Measurements from ENCODE around the gene ATF6B. TPM values are rescaled to one million over a fixed set of nuclear protein-coding genes. Genes with fewer than 3 reads are reported as not detected.

The ATF6B gene
- total and polyA plus RNA-seq, 2 of the 13 experiments (the other 11 are each of a cell fraction or from before 2014, with no cell fraction given): 18.1 to 44.0 TPM

DNA sequence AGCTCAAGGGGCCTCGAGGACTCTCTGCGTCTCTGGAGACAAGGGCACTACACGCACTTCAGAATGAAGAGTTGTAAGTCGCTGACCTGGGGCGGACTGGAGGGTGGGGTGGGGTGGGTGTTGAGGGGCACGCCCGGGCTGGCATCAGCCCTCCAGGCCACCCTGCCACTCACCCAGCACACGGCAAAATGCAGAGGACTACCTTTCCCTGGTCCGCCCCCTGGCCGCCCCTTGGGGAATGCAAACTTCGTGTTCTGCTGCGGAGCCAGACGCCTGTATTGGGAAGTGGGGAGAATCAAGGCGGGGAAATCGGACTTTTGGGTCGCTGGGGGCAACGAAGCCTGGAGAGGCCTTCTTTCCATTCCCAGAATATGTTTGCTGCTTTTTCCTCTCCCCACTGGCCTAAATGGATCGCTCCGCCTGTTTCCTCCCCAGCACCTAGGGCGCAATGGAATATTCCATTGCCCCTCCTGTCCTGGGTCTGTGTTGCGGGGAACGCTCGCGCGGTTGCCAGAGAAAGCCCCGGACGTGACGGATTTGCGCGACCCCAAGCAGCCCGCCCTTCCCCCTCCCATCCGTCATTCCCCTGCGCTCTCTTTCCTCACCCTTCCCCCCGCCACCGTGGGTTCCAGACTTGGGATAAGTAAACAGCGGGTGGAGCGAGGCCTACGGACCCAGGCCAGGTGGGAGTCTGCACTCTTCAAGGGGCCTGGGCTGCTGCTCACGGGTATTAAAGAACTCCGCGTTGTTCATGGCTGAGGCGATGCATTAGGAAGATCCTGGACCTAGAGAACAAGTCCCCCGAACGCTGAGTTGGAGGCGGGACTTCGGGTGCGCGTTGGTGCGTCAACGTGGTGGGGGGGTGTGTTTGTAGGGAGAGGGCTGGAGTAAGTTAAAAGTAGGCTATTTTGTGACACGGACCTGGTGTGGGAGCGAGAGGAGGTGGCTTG is 25.8 kb upstream of the ATF6B start, which contains the start of gene PPT2 (continued):
- TF ChIP-seq, protein P1, sequence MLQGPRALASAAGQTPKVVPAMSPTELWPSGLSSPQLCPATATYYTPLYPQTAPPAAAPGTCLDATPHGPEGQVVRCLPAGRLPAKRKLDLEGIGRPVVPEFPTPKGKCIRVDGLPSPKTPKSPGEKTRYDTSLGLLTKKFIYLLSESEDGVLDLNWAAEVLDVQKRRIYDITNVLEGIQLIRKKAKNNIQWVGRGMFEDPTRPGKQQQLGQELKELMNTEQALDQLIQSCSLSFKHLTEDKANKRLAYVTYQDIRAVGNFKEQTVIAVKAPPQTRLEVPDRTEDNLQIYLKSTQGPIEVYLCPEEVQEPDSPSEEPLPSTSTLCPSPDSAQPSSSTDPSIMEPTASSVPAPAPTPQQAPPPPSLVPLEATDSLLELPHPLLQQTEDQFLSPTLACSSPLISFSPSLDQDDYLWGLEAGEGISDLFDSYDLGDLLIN (CRISPR knock-in tag; IDR thresholded peaks at IDR 0.05; ENCODE audit: borderline replicate concordance): peak; percentile 70; the same call in 1 of the 2 replicates
- 0 out of 2 replicates have a peak, but pooled peaks have one; percentile 25 for TF ChIP-seq ZNF343 (CRISPR knock-in tag; IDR thresholded peaks at IDR 0.05)
- TF ChIP-seq MAFK (conservative IDR thresholded peaks at IDR 0.05 in 1 of 2, IDR thresholded peaks at IDR 0.05 in 1 of 2; ENCODE audit: low read length in 2 of 2): no peak
- no peak; the same call in 1 of the 2 replicates for TF ChIP-seq ETV6 (CRISPR knock-in tag; conservative IDR thresholded peaks at IDR 0.05)
- TF ChIP-seq PHF21A (CRISPR knock-in tag; IDR thresholded peaks at IDR 0.05): no peak; the same call in 1 of the 2 replicates
- TF ChIP-seq ZNF672 (CRISPR knock-in tag; IDR thresholded peaks at IDR 0.05): no peak
- TF ChIP-seq, protein P2, sequence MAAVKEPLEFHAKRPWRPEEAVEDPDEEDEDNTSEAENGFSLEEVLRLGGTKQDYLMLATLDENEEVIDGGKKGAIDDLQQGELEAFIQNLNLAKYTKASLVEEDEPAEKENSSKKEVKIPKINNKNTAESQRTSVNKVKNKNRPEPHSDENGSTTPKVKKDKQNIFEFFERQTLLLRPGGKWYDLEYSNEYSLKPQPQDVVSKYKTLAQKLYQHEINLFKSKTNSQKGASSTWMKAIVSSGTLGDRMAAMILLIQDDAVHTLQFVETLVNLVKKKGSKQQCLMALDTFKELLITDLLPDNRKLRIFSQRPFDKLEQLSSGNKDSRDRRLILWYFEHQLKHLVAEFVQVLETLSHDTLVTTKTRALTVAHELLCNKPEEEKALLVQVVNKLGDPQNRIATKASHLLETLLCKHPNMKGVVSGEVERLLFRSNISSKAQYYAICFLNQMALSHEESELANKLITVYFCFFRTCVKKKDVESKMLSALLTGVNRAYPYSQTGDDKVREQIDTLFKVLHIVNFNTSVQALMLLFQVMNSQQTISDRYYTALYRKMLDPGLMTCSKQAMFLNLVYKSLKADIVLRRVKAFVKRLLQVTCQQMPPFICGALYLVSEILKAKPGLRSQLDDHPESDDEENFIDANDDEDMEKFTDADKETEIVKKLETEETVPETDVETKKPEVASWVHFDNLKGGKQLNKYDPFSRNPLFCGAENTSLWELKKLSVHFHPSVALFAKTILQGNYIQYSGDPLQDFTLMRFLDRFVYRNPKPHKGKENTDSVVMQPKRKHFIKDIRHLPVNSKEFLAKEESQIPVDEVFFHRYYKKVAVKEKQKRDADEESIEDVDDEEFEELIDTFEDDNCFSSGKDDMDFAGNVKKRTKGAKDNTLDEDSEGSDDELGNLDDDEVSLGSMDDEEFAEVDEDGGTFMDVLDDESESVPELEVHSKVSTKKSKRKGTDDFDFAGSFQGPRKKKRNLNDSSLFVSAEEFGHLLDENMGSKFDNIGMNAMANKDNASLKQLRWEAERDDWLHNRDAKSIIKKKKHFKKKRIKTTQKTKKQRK (IDR thresholded peaks at IDR 0.05; ENCODE audit: low read length): no peak
- TF ChIP-seq ZBTB8A (CRISPR knock-in tag; IDR thresholded peaks at IDR 0.05; ENCODE audit: borderline replicate concordance, low read depth): peak; percentile 93; the same call in 1 of the 2 replicates
- peak; percentile 58 for TF ChIP-seq KDM3A (CRISPR knock-in tag; IDR thresholded peaks at IDR 0.05; ENCODE audit: low read depth)
- TF ChIP-seq HNF4A (CRISPR knock-in tag; IDR thresholded peaks at IDR 0.05): 0 out of 2 replicates have a peak, but pooled peaks have one; percentile 29
- TF ChIP-seq FOXA1 (IDR thresholded peaks at IDR 0.05): 0 out of 2 replicates have a peak, but pooled peaks have one; percentile 37
- peak; percentile 97 for TF ChIP-seq FOXA1 (CRISPR knock-in tag; IDR thresholded peaks at IDR 0.05)
- TF ChIP-seq, protein P3, sequence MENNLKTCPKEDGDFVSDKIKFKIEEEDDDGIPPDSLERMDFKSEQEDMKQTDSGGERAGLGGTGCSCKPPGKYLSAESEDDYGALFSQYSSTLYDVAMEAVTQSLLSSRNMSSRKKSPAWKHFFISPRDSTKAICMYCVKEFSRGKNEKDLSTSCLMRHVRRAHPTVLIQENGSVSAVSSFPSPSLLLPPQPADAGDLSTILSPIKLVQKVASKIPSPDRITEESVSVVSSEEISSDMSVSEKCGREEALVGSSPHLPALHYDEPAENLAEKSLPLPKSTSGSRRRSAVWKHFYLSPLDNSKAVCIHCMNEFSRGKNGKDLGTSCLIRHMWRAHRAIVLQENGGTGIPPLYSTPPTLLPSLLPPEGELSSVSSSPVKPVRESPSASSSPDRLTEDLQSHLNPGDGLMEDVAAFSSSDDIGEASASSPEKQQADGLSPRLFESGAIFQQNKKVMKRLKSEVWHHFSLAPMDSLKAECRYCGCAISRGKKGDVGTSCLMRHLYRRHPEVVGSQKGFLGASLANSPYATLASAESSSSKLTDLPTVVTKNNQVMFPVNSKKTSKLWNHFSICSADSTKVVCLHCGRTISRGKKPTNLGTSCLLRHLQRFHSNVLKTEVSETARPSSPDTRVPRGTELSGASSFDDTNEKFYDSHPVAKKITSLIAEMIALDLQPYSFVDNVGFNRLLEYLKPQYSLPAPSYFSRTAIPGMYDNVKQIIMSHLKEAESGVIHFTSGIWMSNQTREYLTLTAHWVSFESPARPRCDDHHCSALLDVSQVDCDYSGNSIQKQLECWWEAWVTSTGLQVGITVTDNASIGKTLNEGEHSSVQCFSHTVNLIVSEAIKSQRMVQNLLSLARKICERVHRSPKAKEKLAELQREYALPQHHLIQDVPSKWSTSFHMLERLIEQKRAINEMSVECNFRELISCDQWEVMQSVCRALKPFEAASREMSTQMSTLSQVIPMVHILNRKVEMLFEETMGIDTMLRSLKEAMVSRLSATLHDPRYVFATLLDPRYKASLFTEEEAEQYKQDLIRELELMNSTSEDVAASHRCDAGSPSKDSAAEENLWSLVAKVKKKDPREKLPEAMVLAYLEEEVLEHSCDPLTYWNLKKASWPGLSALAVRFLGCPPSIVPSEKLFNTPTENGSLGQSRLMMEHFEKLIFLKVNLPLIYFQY (CRISPR knock-in tag; IDR thresholded peaks at IDR 0.05; ENCODE audit: borderline replicate concordance): peak; percentile 45; the same call in 1 of the 2 replicates
- TF ChIP-seq GLI4 (CRISPR knock-in tag; IDR thresholded peaks at IDR 0.05; ENCODE audit: borderline replicate concordance): peak; percentile 84; the same call in 1 of the 2 replicates
- TF ChIP-seq FOXC1 (CRISPR knock-in tag; IDR thresholded peaks at IDR 0.05; ENCODE audit: borderline replicate concordance): peak; percentile 78
- peak; percentile 11 for TF ChIP-seq AGO1 (IDR thresholded peaks at IDR 0.05; ENCODE audit: low read depth, low read length, poor library complexity, severe bottlenecking)
- TF ChIP-seq, protein P4, sequence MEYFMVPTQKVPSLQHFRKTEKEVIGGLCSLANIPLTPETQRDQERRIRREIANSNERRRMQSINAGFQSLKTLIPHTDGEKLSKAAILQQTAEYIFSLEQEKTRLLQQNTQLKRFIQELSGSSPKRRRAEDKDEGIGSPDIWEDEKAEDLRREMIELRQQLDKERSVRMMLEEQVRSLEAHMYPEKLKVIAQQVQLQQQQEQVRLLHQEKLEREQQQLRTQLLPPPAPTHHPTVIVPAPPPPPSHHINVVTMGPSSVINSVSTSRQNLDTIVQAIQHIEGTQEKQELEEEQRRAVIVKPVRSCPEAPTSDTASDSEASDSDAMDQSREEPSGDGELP (IDR thresholded peaks at IDR 0.05; ENCODE audit: borderline replicate concordance, low read depth): peak; percentile 68; the same call in 1 of the 2 replicates

Data from HepG2 (cell line).